ENCODE results near the gene ZBTB39. TPM values are rescaled to one million over a fixed set of nuclear protein-coding genes. Genes with fewer than 3 reads are reported as not detected.

The ZBTB39 gene
- total RNA-seq, 2 experiments from 2014 or later: 5.1 to 5.5 TPM

DNA sequence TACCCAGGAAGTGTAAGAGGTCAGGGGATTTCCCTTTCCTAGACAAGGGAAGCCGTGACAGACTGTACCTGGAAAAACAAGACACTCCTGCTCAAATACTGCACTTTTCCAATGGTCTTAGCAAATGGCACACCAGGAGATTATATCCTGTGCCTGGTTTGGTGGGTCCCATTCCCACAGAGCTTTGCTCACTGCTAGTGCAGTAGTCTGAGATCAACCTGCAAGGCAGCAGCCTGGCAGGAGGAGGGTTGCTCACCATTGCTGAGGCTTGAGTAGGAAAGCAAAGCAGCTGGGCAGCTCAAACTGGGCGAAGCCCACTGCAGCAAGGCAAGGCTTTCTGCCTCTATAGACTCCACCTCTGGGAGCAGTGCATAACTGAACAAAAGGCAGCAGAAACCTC lies 47.9 kb downstream of the ZBTB39 start:
- H3K27ac Mint-ChIP-seq: no peak overlapping the region
- ChIA-PET CTCF (interaction anchor here (1.0 kb wide), 1 partner anchor 444 kb away, joined by 3 read pairs; no protein-coding TSS in a partner anchor), POLR2A (no interaction called here)
- DNase-seq (no peak), ATAC-seq (no peak)
- no peaks in the 10 kb centered on the region for H3K36me3 Mint-ChIP-seq (ENCODE audit: low read depth)
- no peaks in the 10 kb centered on the region for H3K9me3 Mint-ChIP-seq
- intact Hi-C loops (cut with micrococcal nuclease): no loop called here
- peaks cover 1% of the 10 kb centered on the region for H3K27me3 Mint-ChIP-seq
- TF ChIP-seq, protein P1, sequence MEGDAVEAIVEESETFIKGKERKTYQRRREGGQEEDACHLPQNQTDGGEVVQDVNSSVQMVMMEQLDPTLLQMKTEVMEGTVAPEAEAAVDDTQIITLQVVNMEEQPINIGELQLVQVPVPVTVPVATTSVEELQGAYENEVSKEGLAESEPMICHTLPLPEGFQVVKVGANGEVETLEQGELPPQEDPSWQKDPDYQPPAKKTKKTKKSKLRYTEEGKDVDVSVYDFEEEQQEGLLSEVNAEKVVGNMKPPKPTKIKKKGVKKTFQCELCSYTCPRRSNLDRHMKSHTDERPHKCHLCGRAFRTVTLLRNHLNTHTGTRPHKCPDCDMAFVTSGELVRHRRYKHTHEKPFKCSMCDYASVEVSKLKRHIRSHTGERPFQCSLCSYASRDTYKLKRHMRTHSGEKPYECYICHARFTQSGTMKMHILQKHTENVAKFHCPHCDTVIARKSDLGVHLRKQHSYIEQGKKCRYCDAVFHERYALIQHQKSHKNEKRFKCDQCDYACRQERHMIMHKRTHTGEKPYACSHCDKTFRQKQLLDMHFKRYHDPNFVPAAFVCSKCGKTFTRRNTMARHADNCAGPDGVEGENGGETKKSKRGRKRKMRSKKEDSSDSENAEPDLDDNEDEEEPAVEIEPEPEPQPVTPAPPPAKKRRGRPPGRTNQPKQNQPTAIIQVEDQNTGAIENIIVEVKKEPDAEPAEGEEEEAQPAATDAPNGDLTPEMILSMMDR (IDR thresholded peaks at IDR 0.05): no peak
- no peak overlapping the region for H3K4me3 Mint-ChIP-seq
- no peaks in the 10 kb centered on the region for H3K4me1 Mint-ChIP-seq (ENCODE audit: low read depth)

- TF ChIP-seq, protein P1 (IDR thresholded peaks at IDR 0.05): no peak
- DNase-seq (no peak), ATAC-seq (no peak)
- intact Hi-C loops (cut with micrococcal nuclease): no loop called here
- CTCF ChIA-PET: interaction anchor here (1.0 kb wide), 1 partner anchor 443 kb away, joined by 3 read pairs; no protein-coding TSS in a partner anchor
- H3K36me3 Mint-ChIP-seq (ENCODE audit: low read depth): no peaks in the 10 kb centered on the region
- H3K27ac Mint-ChIP-seq: no peak within 1 kb of the TSS
- H3K27me3 Mint-ChIP-seq: peaks cover 1% of the 10 kb centered on the region
- POLR2A ChIA-PET: no interaction called here
- H3K9me3 Mint-ChIP-seq: no peaks in the 10 kb centered on the region
- no peaks in the 10 kb centered on the region for H3K4me1 Mint-ChIP-seq (ENCODE audit: low read depth)
- no peak within 1 kb of the TSS for H3K4me3 Mint-ChIP-seq
These were observed 48.9 kb downstream of the ZBTB39 start, which contains the start of gene RDH16 for GRCh38 chr12:56957229-56958052. Gene RDH16 (minus strand): TSS chr12:56957608. CDS start chr12:56957462, 146 bp downstream.

- Mint-ChIP-seq H3K36me3 (ENCODE audit: low read depth) (no peaks in the 10 kb centered on the region), H3K4me3 (no peak overlapping the region), H3K27me3 (no peaks in the 10 kb centered on the region), H3K4me1 (ENCODE audit: low read depth) (no peaks in the 10 kb centered on the region), H3K27ac (no peak overlapping the region), H3K9me3 (no peaks in the 10 kb centered on the region)
- intact Hi-C loops (cut with micrococcal nuclease): no loop called here
- TF ChIP-seq, protein P1 (IDR thresholded peaks at IDR 0.05): no peak
- ChIA-PET CTCF (no interaction called here), POLR2A (no interaction called here)
- ATAC-seq (no peak), DNase-seq (no peak)
These were observed 50.6 kb downstream of the ZBTB39 start for GRCh38 chr12:56955631-56956256.

DNA sequence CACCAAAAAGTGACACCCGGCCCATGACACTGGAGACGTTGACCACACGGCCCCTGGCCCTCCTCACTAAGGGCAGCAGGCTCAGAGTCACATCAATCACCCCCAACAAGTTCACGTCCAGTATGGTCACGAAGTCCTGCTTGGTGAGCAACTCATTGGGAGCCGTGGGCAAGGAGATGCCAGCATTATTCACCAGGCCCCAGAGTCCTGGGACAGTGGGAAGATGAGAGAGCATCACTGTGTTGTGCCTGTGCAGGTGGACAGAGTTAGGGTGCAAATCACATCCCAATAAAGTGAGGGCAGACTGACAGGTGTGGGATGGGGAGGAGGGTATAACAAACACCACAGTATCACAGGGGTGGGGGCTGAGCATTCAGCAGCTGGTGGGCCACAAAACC lies 51.4 kb downstream of the ZBTB39 start:
- H3K4me3 Mint-ChIP-seq: no peak overlapping the region
- ATAC-seq (no peak), DNase-seq (no peak)
- ChIA-PET CTCF (no interaction called here), POLR2A (no interaction called here)
- H3K27me3 Mint-ChIP-seq: no peaks in the 10 kb centered on the region
- H3K4me1 Mint-ChIP-seq (ENCODE audit: low read depth): no peaks in the 10 kb centered on the region
- no peak overlapping the region for H3K27ac Mint-ChIP-seq
- H3K36me3 Mint-ChIP-seq (ENCODE audit: low read depth): no peaks in the 10 kb centered on the region
- intact Hi-C loops (cut with micrococcal nuclease): no loop called here
- no peaks in the 10 kb centered on the region for H3K9me3 Mint-ChIP-seq
- TF ChIP-seq, protein P1 (IDR thresholded peaks at IDR 0.05): no peak
